Omental fat pad (tissue), 4 donors: Measurements from ENCODE around the gene SYDE2. TPM values are rescaled to one million over a fixed set of nuclear protein-coding genes. Genes with fewer than 3 reads are reported as not detected.
"Not testable (repeated sequence)": the region's sequence is repeated elsewhere in the genome, so short reads cannot be mapped to it uniquely, and the experiment has no call there.

ENCODE experiments used
- ATAC-seq: fragments of 150-250 bp; one replicate; pipeline ENCODE4 v1.9.1; 2016; ENCODE audit warnings: mild to moderate bottlenecking, moderate library complexity; ENCODE audit not compliant: low FRiP score
- DNase-seq: peaks from one replicate; pipeline ENCODE4 v3.0.0-alpha.2; 2019; ENCODE audit warnings: low spot score
- total RNA-seq, 4 donors: library from RNA; depleted of rRNA; stranded (reverse); fragments of >200 nt; gene quantifications; one replicate each; pipeline ENCODE4 v1.1.0, GENCODE V29; 2016
- TF ChIP-seq, protein P1 (sequence below), 3 donors: fragments of 450-650 bp; IDR thresholded peaks; one replicate each; pipeline ENCODE4 v1.5.1; 2016 to 2017; ENCODE audit warnings: antibody characterized with exemption in 3 of 3, mild to moderate bottlenecking in 3 of 3, moderate library complexity in 2 of 3

The SYDE2 gene
- total RNA-seq, 4 donors from 2014 or later, result 5.2 to 9.4 (median 8.3) TPM

DNA sequence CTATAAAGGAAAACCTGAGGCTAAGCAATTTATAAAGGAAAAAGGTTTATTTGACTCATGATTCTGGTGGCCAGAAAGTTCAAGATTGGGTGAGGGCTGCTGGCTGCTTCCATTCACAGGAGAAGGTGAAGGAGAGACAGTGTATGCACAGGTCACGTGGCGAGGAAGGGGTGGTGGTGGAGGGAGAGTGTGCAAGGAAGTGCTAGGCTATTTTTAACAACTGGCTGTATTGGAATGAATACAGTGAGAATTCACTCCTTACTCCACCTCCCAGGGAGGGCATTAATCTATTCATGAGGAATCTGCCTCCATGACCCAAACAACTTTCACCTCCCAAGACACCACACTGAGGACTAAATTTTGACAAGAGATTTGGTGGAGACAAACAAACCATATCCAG is 51.0 kb downstream of the SYDE2 start:
- TF ChIP-seq, protein P1, sequence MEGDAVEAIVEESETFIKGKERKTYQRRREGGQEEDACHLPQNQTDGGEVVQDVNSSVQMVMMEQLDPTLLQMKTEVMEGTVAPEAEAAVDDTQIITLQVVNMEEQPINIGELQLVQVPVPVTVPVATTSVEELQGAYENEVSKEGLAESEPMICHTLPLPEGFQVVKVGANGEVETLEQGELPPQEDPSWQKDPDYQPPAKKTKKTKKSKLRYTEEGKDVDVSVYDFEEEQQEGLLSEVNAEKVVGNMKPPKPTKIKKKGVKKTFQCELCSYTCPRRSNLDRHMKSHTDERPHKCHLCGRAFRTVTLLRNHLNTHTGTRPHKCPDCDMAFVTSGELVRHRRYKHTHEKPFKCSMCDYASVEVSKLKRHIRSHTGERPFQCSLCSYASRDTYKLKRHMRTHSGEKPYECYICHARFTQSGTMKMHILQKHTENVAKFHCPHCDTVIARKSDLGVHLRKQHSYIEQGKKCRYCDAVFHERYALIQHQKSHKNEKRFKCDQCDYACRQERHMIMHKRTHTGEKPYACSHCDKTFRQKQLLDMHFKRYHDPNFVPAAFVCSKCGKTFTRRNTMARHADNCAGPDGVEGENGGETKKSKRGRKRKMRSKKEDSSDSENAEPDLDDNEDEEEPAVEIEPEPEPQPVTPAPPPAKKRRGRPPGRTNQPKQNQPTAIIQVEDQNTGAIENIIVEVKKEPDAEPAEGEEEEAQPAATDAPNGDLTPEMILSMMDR (IDR thresholded peaks at IDR 0.05), result no peak
- DNase-seq (no peak), ATAC-seq (no peak)

DNA sequence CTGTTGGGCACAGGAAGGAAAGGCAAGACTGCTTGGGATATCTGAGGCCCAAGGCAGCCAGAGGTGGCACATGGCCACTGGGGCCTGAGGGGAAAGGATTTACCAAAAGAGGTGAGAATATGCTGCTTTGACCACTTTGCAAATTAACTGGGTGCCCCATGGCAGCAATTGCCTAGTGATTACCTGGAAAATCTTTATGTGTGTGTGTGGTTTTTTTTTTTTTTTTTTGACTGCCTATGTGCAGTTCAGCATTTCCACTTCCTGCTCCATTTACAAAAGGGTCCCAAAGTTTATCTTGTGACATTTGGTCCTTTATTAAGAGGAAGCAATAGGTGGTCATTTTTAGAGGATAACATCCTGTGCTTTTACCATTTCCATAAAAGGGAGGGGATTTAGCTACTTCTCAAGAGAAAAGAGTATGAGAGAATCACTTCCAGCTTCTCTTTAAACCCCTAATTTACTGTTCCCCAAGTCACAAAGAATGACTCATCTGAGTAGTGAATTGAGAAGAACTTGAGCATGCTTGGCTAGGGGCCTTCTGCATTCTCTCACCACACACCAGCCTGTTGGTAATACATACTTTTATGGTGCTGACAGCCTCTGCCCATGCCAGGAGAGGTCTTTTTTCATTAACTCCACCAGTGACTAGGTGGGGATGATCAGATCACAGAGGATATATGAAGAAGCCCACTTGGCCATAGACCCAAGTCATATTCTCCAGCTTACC is 52.1 kb downstream of the SYDE2 start:
- TF ChIP-seq, protein P1 (IDR thresholded peaks at IDR 0.05), result no peak
- DNase-seq (no peak), ATAC-seq (no peak)

DNA sequence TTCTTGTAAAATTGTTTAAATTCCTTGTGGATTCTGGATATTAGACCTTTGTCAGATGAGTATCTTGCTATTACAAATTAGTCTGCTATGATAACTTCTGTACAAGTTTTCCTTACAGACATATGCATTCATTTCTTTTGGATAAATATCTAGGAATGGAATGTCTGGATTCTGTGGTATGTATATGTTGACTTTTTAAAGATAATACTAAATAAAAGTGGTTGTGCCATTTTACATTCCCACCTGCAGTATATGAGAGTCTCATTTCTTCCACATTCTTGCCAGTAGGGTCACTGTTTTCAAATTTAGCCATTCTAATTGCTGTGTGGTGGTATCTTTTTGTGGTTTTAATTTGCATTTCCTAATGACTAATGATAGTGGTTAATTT is 53.9 kb downstream of the SYDE2 start:
- DNase-seq (no peak), ATAC-seq (no peak)
- TF ChIP-seq, protein P1 (IDR thresholded peaks at IDR 0.05), result no peak

DNA sequence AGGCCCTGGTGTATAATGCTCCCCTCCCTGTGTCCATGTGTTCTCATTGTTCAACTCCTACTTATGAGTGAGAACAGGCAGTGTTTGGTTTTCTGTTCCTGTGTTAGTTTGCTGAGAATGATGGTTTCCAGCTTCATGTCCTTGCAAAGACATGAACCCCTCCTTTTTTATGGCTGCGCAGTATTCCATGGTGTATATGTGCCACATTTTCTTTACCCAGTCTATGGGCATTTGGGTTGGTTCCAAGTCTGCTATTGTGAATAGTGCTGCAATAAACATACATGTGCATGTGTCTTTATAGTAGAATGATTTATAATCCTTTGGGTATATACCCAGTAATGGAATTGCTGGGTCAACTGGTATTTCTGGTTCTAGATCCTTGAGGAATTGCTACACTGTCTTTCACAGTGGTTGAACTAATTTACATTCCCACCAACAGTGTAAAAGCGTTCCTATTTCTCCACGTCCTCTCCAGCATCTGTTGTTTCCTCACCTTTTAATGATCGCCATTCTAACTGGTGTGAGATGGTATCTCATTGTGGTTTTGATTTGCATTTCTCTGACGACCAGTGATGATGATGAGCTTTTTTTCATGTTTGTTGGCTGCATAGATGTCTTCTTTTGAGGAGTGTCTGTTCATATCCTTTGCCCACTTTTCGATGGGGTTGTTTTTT is 54.4 kb downstream of the SYDE2 start:
- ATAC-seq, result not testable (repeated sequence)

GRCh38 chr1:85144351-85144750 is 56.5 kb downstream of the SYDE2 start:
- TF ChIP-seq, protein P1 (IDR thresholded peaks at IDR 0.05), result no peak
- ATAC-seq (no peak), DNase-seq (no peak)

More for the DNA sequence above, 54.4 kb downstream of the SYDE2 start:
- DNase-seq, result not testable (repeated sequence)

- ATAC-seq, result no peak
- DNase-seq, result no peak
- TF ChIP-seq, protein P1 (IDR thresholded peaks at IDR 0.05), result no peak
Observed at GRCh38 chr1:85142753-85143152, 58.1 kb downstream of the SYDE2 start.

- not testable (repeated sequence) for ATAC-seq, DNase-seq
Observed at GRCh38 chr1:85138439-85138838, 62.4 kb downstream of the SYDE2 start.

GRCh38 chr1:85137660-85138059 is 63.2 kb downstream of the SYDE2 start:
- ATAC-seq, result no peak

More at GRCh38 chr1:85137660-85138059, 63.2 kb downstream of the SYDE2 start:
- no peak for DNase-seq
- TF ChIP-seq, protein P1 (IDR thresholded peaks at IDR 0.05), result no peak
